GM12878 (cell line): ENCODE data around the gene LAMP1. TPM values are rescaled to one million over a fixed set of nuclear protein-coding genes. Genes with fewer than 3 reads are reported as not detected.

Experiments
- ATAC-seq: fragments of 200-7000 bp; cut with Tn5 transposase; 3 replicates; pipeline ENCODE4 v1.9.1; 2020; ENCODE audit warnings: mild to moderate bottlenecking, moderate library complexity
- BruUV-seq: library from RNA; stranded (reverse); fragments of 400-500 nt; replicated peaks from 2 replicates; lab custom pipeline; 2021; lab: Mats Ljungman, UMichigan
- CTCF ChIA-PET: fragments of 300-600 bp; sonication (Branson Sonifier 250); formaldehyde crosslinking; extraction: SDS; loops from one replicate; lab custom pipeline; 2021; ENCODE audit warnings: inconsistent platforms; lab: Yijun Ruan, JAX
- POLR2A ChIA-PET: fragments of 350-600 bp; formaldehyde crosslinking; extraction: SDS; loops from one replicate; lab custom pipeline; 2021; ENCODE audit warnings: inconsistent platforms; lab: Charles Lee
- RAD21 ChIA-PET: fragments of 300-600 bp; sonication (Branson Sonifier 250); formaldehyde crosslinking; loops from one replicate; lab custom pipeline; 2023; ENCODE audit warnings: antibody characterized with exemption; ENCODE audit not compliant: unreplicated experiment; lab: Charles Lee
- SMC1A ChIA-PET: fragments of 300-600 bp; sonication (Branson Sonifier 250); formaldehyde crosslinking; loops from one replicate; lab custom pipeline; 2023; ENCODE audit not compliant: unreplicated experiment, uncharacterized antibody; lab: Charles Lee
- DNase-seq: peaks from one replicate; pipeline ENCODE4 v3.0.0-alpha.2; 2011; ENCODE audit warnings: low read depth, low spot score
- FAIRE-seq: peaks from 3 replicates; lab custom pipeline; 2011; peaks lifted over from hg19 to GRCh38; lab: Jason Lieb, UNC
- H2AFZ ChIP-seq: 2 replicates; pipeline ENCODE4 v1.6.0; 2011; ENCODE audit warnings: low read depth, low read length, control low read depth; ENCODE audit not compliant: control insufficient read depth
- H3K27ac ChIP-seq: 2 replicates; pipeline ENCODE4 v1.5.1; 2011; ENCODE audit warnings: control low read depth; ENCODE audit not compliant: control insufficient read depth, insufficient read depth
- H3K27me3 ChIP-seq, 2 experiments: replicated peaks in 1 of 2; 2 replicates each; pipeline versions ENCODE4 v1.6.0 to v1.6.1; 2011; ENCODE audit warnings: low read length in 1 of 2; ENCODE audit not compliant: control insufficient read depth in 2 of 2, insufficient read depth in 2 of 2
- H3K36me3 ChIP-seq, 2 experiments: 2 replicates each; pipeline ENCODE4 v1.5.1; 2011; ENCODE audit warnings: low read length in 1 of 2; ENCODE audit not compliant: control insufficient read depth in 2 of 2, insufficient read depth in 2 of 2
- H3K4me1 ChIP-seq: 2 replicates; pipeline ENCODE4 v1.6.1; 2011; ENCODE audit warnings: mild to moderate bottlenecking, low read length, moderate library complexity, mixed read lengths; ENCODE audit not compliant: control insufficient read depth, insufficient read depth
- H3K4me2 ChIP-seq: 2 replicates; pipeline ENCODE4 v1.6.0; 2011; ENCODE audit warnings: control low read depth; ENCODE audit not compliant: control insufficient read depth, insufficient read depth
- H3K4me3 ChIP-seq: fragments of 200-600 bp; sonication (generic); 2 replicates; pipeline ENCODE4 v1.5.1; 2016
- H3K79me2 ChIP-seq: 2 replicates; pipeline ENCODE4 v1.6.0; 2011; ENCODE audit warnings: low read length; ENCODE audit not compliant: control insufficient read depth, insufficient read depth
- H3K9ac ChIP-seq: 2 replicates; pipeline ENCODE4 v1.8.0; 2011; ENCODE audit warnings: low read length, control low read depth, mixed read lengths; ENCODE audit not compliant: control insufficient read depth, insufficient read depth
- H3K9me3 ChIP-seq: replicated peaks from 3 replicates; pipeline ENCODE4 v1.5.1; 2011; ENCODE audit warnings: mild to moderate bottlenecking, low read length; ENCODE audit not compliant: control insufficient read depth, insufficient read depth
- H4K20me1 ChIP-seq: 2 replicates; pipeline ENCODE4 v1.6.0; 2011; ENCODE audit not compliant: control insufficient read depth, insufficient read depth
- BHLHE40 ChIP-seq, 2 experiments: fragments of 450-650 bp in 1 of 2; IDR thresholded peaks; 2 replicates each; pipeline ENCODE4 v1.6.1; 2011 to 2017; ENCODE audit warnings: low read depth in 2 of 2, borderline replicate concordance in 1 of 2, improper control_type of control experiment in 1 of 2, low read length in 1 of 2, mild to moderate bottlenecking in 1 of 2
- FOXM1 ChIP-seq: IDR thresholded peaks from 2 replicates; pipeline ENCODE4 v1.6.1; 2012; ENCODE audit warnings: low read depth, mild to moderate bottlenecking, inconsistent platforms, low read length, moderate library complexity
- MYC ChIP-seq: IDR thresholded peaks from 2 replicates; pipeline ENCODE4 v1.6.1; 2011; ENCODE audit warnings: mild to moderate bottlenecking, low read length, moderate library complexity, inconsistent platforms; ENCODE audit not compliant: insufficient read depth, insufficient replicate concordance, insufficient read length, severe bottlenecking
- NR2F1 ChIP-seq: fragments of 450-650 bp; conservative IDR thresholded peaks from 2 replicates; pipeline ENCODE4 v1.6.1; 2017; ENCODE audit warnings: mild to moderate bottlenecking
- PML ChIP-seq: IDR thresholded peaks from 2 replicates; pipeline ENCODE4 v1.6.1; 2012; ENCODE audit warnings: low read length, inconsistent platforms
- POLR2AphosphoS2 ChIP-seq: IDR thresholded peaks from 2 replicates; pipeline ENCODE4 v1.6.1; 2011; ENCODE audit warnings: low read depth, mild to moderate bottlenecking, low read length, improper control_type of control experiment, moderate library complexity
- TCF7 ChIP-seq: IDR thresholded peaks from 2 replicates; pipeline ENCODE4 v1.6.1; 2014; ENCODE audit warnings: antibody characterized with exemption, borderline replicate concordance
- WGBS: methylation state at CpG from one replicate; pipeline ENCODE4 v1.1.6; 2016; ENCODE audit warnings: low lambda C conversion rate; ENCODE audit not compliant: insufficient replicate concordance, insufficient coverage; ENCODE audit errors: missing lambda C conversion rate; 5-methylcytosine and 5-hydroxymethylcytosine counted together
- in situ Hi-C: fragments of 300-500 bp; cut with MboI; formaldehyde crosslinking; loops from 9 replicates; pipeline ENCODE4 v1.14.3; 2018; ENCODE audit warnings: mixed read lengths
- intact Hi-C: fragments of 100-400 bp; cut with micrococcal nuclease; formaldehyde crosslinking; loops from one replicate; pipeline ENCODE4 v1.14.2; 2022; ENCODE audit not compliant: unreplicated experiment
- polyA plus RNA-seq, 11 experiments: library from polyadenylated mRNA; depleted of rRNA in 4 of 11; unstranded in 6 of 11; stranded (reverse) in 5 of 11; fragments of >200 nt; fragmentation: Nextera tagmentation in 4 of 11; fragmentation: Illumina TruSeq in 1 of 11; extraction: Ambion mirVana in 4 of 11; extraction: Trizol in 1 of 11; gene quantifications; 1 replicate in 1 of 11; 2 replicates in 10 of 11; pipeline versions ENCODE4 v1.2.1 to v1.2.3, GENCODE V29; 2011 to 2016; ENCODE audit warnings: inconsistent platforms in 2 of 11, missing spikeins in 2 of 11, low read depth in 1 of 11
- total RNA-seq, 4 experiments: library from RNA; depleted of rRNA in 3 of 4; stranded (reverse); fragments of >200 nt in 3 of 4; fragmentation: Illumina TruSeq in 1 of 4; extraction: Trizol in 1 of 4; gene quantifications; 2 replicates each; pipeline versions ENCODE4 v1.2.1 to v1.2.3, GENCODE V29; 2013 to 2021
- TF ChIP-seq, protein P1 (sequence below): IDR thresholded peaks from 2 replicates; pipeline ENCODE4 v1.6.1; 2011; ENCODE audit warnings: low read depth, mild to moderate bottlenecking, low read length, moderate library complexity, borderline replicate concordance; ENCODE audit errors: extremely low read depth
- TF ChIP-seq, protein P2 (sequence below): fragments of 450-650 bp; formaldehyde crosslinking; IDR thresholded peaks from 2 replicates; pipeline ENCODE4 v1.5.0; 2022; ENCODE audit warnings: mild to moderate bottlenecking, missing genetic modification characterization

Gene LAMP1
- total and polyA plus RNA-seq, 10 of the 15 experiments (the other 5 are each of a cell fraction or from before 2014, with no cell fraction given), result 2.5 to 83.0 (median 32.7) TPM

DNA sequence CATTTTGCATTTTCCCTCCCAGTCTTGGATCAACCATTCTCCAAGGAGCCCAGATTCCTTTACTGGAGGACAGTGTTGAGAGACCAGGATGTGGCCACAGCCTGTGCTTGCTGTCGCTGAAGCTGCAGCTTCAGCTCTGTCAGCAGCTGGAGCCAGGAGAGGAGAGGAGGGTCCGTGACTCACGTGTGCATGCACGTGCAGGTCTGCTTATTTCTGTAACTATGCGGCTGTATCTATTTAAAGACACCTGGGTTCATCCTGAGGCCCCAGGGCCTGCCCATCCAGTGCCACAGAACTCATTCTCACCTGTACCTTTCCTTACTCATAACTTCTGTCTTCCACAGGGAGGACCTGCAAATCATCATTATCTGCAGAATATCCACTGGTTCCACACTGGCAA, 8.2 kb upstream of the LAMP1 start:
- WGBS, result 15% methylated on average over 5 of the region's 5 CpGs
- Histone ChIP-seq H3K4me1 (peaks cover 8% of the 10 kb centered on the region), H3K27me3 (peaks cover 0 to 2% of the 10 kb centered on the region in 2 experiments; a peak in 2 of 4 replicates), H3K36me3 (no peaks in the 10 kb centered on the region), H3K4me3 (no peak overlapping the region), H3K9ac (no peak overlapping the region), H3K9me3 (peaks cover 6% of the 10 kb centered on the region; the same call in 2 of the 3 replicates), H4K20me1 (no peaks in the 10 kb centered on the region), H3K27ac (no peak overlapping the region), H3K4me2 (no peak overlapping the region), H3K79me2 (no peaks in the 10 kb centered on the region), H2AFZ (no peak overlapping the region)
- BruUV-seq, result no TSS peak
- ChIA-PET POLR2A (no interaction called here), CTCF (interaction anchor here (0.7 kb wide), 1 partner anchor 11 kb away, joined by 4 read pairs; no protein-coding TSS in a partner anchor), SMC1A (interaction anchor here (1.0 kb wide), 1 partner anchor 91 kb away, joined by 3 read pairs; no protein-coding TSS in a partner anchor)
- no peak for FAIRE-seq
- no peak for DNase-seq
- intact Hi-C loops, result no loop called here
- no peak for ATAC-seq
- in situ Hi-C loops, result no loop called here
- peak in 1 of 2 experiments; percentile 43; a peak in 1 of 4 replicates for TF ChIP-seq BHLHE40 (IDR thresholded peaks at IDR 0.05; ENCODE audit: borderline replicate concordance in 1 of 2, low read depth in 2 of 2, low read length in 1 of 2)
- TF ChIP-seq, protein P1, sequence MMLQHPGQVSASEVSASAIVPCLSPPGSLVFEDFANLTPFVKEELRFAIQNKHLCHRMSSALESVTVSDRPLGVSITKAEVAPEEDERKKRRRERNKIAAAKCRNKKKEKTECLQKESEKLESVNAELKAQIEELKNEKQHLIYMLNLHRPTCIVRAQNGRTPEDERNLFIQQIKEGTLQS, result no peak
- TF ChIP-seq, all 136 proteins: peak for 1
- RAD21 ChIA-PET, result no interaction called here

DNA sequence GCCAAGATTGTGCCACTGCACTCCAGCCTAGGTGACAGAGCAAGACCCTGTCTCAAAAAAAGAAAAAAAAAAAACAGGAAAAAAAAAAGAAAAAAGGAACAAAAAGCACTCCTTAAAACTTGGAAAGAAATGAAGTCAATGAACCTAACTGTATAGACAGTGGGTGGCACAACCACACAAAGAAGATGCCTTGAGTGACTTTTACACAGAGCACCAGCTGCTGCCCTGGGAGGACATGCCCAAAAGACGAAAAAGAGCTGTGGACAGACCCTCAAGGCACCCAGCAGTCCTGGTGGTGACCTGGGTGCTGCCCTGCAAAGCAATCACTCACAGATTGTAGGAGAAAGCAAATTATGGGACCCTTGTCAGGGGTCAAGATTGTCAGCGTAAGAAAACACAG, 5.9 kb upstream of the LAMP1 start:
- ATAC-seq, result no peak
- no peak for FAIRE-seq
- CTCF ChIA-PET, result no interaction called here
- no TSS peak for BruUV-seq
- WGBS, result 50% methylated on average over 2 of the region's 2 CpGs
- no peak overlapping the region for H3K27ac ChIP-seq
- peaks cover 4% of the 10 kb centered on the region; the same call in 2 of the 3 replicates for H3K9me3 ChIP-seq
- POLR2A ChIA-PET, result no interaction called here
- no peak for DNase-seq
- no peaks in the 10 kb centered on the region for H3K36me3 ChIP-seq
- RAD21 ChIA-PET, result no interaction called here
- H3K9ac ChIP-seq, result no peak overlapping the region
- SMC1A ChIA-PET, result no interaction called here
- H3K27me3 ChIP-seq, result peaks cover 0 to 2% of the 10 kb centered on the region in 2 experiments; a peak in 2 of 4 replicates
- in situ Hi-C loops (no loop called here), intact Hi-C loops (loop anchor here (10.0 kb wide), 1 partner anchor 294 kb away; the partner anchor contains the start of gene TFDP1)
- H2AFZ ChIP-seq, result no peak overlapping the region
- H3K4me2 ChIP-seq, result no peak overlapping the region
- H3K79me2 ChIP-seq, result no peaks in the 10 kb centered on the region
- no peaks in the 10 kb centered on the region for H4K20me1 ChIP-seq
- H3K4me1 ChIP-seq, result no peaks in the 10 kb centered on the region; the same call in 1 of the 2 replicates
- no peak overlapping the region for H3K4me3 ChIP-seq
- no peak for TF ChIP-seq FOXM1
- no peak for TF ChIP-seq MYC
- TF ChIP-seq, protein P2, sequence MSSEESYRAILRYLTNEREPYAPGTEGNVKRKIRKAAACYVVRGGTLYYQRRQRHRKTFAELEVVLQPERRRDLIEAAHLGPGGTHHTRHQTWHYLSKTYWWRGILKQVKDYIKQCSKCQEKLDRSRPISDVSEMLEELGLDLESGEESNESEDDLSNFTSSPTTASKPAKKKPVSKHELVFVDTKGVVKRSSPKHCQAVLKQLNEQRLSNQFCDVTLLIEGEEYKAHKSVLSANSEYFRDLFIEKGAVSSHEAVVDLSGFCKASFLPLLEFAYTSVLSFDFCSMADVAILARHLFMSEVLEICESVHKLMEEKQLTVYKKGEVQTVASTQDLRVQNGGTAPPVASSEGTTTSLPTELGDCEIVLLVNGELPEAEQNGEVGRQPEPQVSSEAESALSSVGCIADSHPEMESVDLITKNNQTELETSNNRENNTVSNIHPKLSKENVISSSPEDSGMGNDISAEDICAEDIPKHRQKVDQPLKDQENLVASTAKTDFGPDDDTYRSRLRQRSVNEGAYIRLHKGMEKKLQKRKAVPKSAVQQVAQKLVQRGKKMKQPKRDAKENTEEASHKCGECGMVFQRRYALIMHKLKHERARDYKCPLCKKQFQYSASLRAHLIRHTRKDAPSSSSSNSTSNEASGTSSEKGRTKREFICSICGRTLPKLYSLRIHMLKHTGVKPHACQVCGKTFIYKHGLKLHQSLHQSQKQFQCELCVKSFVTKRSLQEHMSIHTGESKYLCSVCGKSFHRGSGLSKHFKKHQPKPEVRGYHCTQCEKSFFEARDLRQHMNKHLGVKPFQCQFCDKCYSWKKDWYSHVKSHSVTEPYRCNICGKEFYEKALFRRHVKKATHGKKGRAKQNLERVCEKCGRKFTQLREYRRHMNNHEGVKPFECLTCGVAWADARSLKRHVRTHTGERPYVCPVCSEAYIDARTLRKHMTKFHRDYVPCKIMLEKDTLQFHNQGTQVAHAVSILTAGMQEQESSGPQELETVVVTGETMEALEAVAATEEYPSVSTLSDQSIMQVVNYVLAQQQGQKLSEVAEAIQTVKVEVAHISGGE (CRISPR knock-in tag), result no peak
- no peak for TF ChIP-seq NR2F1
- no peak for TF ChIP-seq PML
- no peak for TF ChIP-seq TCF7
- no peak for TF ChIP-seq POLR2AphosphoS2
